Activated naive CD4-positive, alpha-beta T cell treated with anti-CD3 and anti-CD28 coated beads, Interleukin-2, amount 50 U/mL, for 72 hours (primary cell): Measurements from ENCODE around the gene OBSCN. TPM values are rescaled to one million over a fixed set of nuclear protein-coding genes. Genes with fewer than 3 reads are reported as not detected.
"Not testable (repeated sequence)": the region's sequence is repeated elsewhere in the genome, so short reads cannot be mapped to it uniquely, and the experiment has no call there.

ENCODE experiments used
- ATAC-seq, 2 donors: fragments of 150-1000 bp; cut with Tn5 transposase; 2 replicates each; pipeline ENCODE4 v1.10.0; 2021; ENCODE audit warnings: mild to moderate bottlenecking in 2 of 2, moderate library complexity in 2 of 2
- DNase-seq, 2 donors: peaks; one replicate each; pipeline ENCODE4 v3.0.0; 2021 to 2022; ENCODE audit warnings: low spot score in 2 of 2
- H3K27ac Mint-ChIP-seq, 2 donors: one replicate each; pipeline ENCODE4 v1.8.0; 2022; ENCODE audit warnings: mild to moderate bottlenecking in 2 of 2, mixed read lengths in 2 of 2
- H3K36me3 Mint-ChIP-seq, 2 donors: one replicate each; pipeline ENCODE4 v1.8.0; 2022; ENCODE audit warnings: mixed read lengths in 2 of 2
- H3K9me3 Mint-ChIP-seq, 2 donors: one replicate each; pipeline ENCODE4 v1.8.0; 2022; ENCODE audit warnings: mixed read lengths in 2 of 2
- total RNA-seq, 2 donors: library from RNA; stranded (reverse); gene quantifications; one replicate each; pipeline ENCODE4 v1.2.3, GENCODE V29; 2022

OBSCN gene
- total RNA-seq, 2 donors from 2014 or later, result 20.8 to 37.5 TPM

DNA sequence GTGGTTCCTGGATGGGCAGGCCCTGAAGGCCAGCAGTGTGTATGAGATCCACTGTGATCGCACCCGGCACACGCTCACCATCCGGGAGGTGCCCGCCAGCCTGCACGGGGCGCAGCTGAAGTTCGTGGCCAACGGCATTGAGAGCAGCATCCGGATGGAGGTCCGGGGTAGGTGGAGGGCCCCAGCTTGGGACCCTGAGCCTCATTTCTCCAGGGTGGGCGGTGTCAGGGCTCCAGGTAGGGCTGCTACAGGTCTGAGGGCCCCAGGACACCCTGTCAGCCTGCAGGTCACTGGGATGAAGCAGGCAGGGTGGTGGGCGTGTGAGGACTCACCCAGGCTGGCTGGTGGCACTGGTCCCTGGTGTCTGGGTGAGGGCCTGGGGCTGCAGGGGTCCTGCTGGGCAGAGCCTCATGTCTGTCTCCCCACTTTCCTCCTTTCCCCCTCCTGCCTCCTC lies 7.8 kb downstream of the OBSCN start:
- ATAC-seq, result no peak
- no peak for DNase-seq
- Mint-ChIP-seq H3K9me3 (no peaks in the 10 kb centered on the region), H3K36me3 (peaks cover 0 to 5% of the 10 kb centered on the region in 2 donors), H3K27ac (no peak overlapping the region)

DNA sequence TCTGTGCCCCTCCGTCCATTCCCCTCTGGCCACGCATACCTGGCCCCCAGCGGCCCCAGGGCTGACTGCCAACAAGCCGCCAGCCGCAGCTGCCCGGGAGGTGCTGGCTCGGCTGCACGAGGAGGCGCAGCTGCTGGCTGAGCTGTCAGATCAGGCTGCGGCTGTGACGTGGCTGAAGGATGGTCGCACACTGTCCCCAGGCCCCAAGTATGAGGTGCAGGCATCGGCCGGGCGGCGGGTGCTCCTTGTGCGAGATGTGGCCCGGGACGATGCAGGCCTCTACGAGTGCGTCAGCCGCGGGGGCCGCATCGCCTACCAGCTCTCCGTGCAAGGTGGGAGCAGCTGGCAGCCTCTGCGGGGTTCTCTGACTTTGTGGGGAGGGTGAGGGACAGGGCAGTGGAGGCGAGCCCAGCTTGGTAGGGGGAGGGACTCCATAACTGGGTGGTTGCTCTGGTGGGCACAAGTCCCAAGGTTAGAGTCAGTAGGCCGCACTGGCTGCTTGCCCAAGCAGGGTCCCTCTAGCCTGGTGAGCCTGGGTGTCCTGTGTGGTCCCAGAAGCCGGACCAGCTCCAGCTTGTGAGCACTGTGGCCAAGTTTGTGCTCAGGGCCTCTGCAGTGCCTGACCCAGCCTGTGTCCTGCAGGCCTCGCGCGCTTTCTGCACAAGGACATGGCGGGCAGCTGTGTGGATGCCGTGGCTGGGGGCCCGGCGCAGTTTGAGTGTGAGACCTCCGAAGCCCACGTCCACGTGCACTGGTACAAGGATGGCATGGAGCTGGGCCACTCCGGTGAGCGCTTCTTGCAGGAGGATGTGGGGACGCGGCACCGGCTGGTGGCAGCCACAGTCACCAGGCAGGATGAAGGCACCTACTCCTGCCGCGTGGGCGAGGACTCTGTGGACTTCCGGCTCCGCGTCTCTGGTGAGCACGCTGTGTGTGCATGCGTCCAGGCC lies 8.8 kb downstream of the OBSCN start:
- no peaks in the 10 kb centered on the region for H3K9me3 Mint-ChIP-seq
- no peak overlapping the region for H3K27ac Mint-ChIP-seq
- no peak for ATAC-seq
- DNase-seq, result no peak
- peaks cover 0 to 5% of the 10 kb centered on the region in 2 donors for H3K36me3 Mint-ChIP-seq

DNA sequence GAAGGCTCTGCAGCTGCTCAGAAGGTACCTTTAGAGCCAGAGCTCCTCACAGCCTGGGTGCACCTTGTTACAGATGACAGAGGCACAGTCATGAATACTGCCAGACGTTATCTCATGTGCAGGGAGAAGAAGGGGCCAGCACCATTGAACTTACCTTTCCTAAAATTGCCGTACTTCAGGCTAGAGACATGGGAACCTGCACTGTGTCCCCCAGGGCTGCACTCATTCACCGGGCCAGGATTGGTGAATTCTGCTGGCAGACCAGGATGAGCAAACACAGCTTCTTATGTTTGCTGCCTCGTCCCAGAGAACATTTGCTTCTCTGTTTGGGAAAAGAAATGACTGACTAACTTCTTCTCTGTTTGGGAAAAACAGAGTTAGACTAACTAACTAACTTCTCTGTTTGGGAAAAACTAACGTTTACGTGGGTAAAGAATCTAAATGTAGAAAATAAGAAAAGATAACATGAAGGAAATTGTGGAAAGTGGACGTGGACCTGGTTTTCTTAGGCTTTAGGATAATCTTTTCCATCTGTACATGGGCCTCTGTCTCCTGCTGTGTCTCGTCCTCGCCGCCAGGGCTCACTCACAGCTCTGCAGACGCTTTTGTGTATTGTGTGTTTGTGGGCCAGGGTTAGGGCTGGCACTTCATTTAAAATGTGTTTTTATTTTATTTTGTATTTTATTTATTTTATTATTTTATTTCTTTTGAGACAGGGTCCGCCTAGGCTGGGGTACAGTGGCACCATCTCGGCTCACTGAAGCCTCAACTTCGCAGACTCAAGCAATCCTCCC lies 9.9 kb downstream of the OBSCN start:
- ATAC-seq (no peak), DNase-seq (no peak)
- Mint-ChIP-seq H3K9me3 (no peaks in the 10 kb centered on the region), H3K27ac (peak overlapping the region in 1 of 2 donors; percentile 55), H3K36me3 (peaks cover 10% of the 10 kb centered on the region in 2 donors)

DNA sequence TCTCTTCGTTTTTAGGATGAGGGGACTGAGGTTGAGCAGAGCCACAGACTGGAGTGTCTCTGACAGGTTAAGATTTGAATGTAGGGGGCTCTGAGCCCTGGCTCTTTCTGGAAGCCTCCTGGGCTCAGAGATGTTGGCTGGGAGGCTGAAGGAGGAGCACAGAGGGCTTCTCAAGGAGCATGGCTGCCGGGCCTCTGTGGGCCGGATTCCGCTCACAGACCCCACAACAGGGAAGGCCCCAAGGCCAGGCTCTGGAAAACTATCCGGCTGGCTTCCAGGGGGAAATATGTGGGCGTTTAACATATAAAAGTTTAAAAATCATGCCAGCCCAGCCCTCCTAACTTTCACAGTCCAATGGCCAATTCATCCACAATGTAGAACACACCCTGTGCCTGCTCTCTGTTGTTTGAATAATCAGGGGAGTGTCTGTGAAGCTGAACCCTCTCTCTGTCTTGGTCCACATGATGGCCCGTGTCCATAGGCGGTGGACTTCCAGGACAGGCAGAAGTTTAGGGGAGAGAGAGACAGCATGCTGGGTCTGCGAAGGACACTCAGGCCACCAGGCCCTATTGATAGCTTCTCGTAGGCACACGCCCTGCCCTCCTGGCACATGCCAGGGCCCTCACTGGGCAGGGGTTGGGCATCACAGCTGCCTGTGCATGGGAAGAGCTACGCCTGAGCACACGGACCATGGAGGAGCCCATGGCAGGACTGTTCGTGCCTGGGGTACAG lies 10.8 kb downstream of the OBSCN start:
- Mint-ChIP-seq H3K9me3 (no peaks in the 10 kb centered on the region), H3K36me3 (peaks cover 16 to 18% of the 10 kb centered on the region in 2 donors), H3K27ac (peak overlapping the region; percentile 6 to 65)
- ATAC-seq (no peak), DNase-seq (no peak)

DNA sequence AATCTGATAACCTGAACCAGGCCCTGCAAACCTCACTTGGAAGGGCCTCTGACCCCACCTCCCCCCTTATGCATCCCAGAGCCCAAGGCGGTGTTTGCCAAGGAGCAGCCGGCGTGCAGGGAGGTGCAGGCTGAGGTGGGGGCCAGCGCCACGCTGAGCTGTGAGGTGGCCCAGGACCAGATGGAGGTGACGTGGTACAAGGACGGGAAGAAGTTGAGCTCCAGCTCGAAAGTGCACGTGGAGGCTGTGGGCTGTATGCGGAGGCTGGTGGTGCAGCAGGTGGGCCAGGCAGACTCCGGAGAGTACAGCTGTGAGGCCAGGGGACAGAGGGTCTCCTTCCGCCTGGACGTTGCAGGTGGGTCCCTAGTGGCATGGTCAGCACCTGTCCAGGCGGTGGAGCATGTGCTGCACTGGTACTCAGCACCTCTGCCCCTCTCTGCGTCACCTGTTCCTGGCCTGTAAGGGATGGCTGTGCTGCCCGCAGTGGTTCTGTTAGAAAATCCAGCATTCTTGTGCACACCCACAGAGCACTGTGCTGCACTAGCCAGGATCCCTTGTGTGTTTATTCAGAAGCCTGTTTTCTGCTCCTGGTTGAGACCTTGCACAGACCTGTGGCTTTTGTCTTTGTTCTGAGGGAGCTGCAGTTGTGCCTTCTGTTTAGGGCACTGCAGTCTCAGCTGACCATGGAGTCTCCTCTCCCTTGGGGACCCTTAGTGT lies 11.6 kb downstream of the OBSCN start:
- no peak overlapping the region for H3K27ac Mint-ChIP-seq
- H3K36me3 Mint-ChIP-seq, result peaks cover 23 to 25% of the 10 kb centered on the region in 2 donors
- DNase-seq (no peak), ATAC-seq (no peak)
- peaks cover 0 to 7% of the 10 kb centered on the region in 2 donors for H3K9me3 Mint-ChIP-seq

DNA sequence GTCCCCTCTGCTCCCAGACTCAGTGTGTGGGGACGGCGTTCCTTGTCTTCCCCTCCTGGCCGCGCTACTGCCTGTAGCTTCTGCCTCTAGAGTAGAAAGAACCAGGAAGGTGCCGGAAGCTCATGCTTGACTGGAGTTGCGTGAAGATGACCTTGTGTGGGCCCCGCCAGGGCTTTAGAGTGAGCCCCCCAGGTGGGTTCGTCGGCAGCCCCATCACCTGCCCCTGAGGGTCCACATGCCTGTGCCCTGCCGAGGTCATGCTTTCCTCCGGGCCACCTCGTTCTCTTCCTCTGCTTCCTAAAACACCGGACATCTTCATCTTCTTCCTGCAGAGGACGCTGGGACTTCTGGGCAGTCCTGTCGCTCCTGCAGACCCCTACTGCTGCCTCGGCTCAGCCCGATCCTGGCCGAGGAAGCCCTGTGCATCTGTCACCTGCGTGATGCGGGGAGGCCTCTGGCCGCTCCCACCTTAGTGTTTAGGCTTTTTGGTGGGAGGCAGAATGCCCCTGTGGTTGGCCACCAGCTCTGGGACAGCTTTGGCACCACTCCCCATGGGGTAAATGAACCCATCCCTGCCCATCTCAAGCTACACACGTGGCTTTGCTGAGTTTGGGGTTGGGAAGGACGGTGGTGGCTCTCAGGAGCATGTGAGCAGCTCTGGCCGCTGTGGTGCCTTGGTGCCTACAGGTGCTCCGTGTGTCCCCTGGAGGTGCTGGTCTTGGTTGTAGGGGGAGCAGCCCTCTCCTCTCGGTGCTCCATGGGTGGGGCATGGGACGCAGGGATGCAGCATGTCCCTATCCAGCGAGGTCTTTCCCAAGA lies 12.3 kb downstream of the OBSCN start:
- H3K36me3 Mint-ChIP-seq, result peaks cover 31 to 32% of the 10 kb centered on the region in 2 donors
- no peak for DNase-seq
- peaks cover 0 to 7% of the 10 kb centered on the region in 2 donors for H3K9me3 Mint-ChIP-seq
- H3K27ac Mint-ChIP-seq, result no peak overlapping the region
- ATAC-seq, result no peak

DNA sequence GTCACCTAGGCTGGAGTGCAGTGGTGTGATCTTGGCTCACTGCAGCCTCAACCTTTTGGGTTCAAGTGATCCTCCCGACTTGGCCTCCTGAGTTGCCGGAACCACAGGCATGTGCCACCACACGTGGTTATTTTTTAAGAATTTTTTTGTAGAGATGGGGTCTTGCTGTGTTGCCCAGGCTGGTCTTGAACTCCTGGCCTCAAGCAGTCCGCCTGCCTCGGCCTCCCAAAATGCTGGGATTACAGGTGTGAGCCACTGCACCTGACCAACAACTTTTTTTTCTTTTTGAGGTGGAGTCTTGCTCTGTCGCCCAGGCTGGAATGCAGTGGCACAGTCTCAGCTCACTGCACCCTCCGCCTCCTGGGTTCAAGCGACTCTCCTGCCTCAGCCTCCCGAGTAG lies 13.3 kb downstream of the OBSCN start:
- not testable (repeated sequence) for H3K27ac Mint-ChIP-seq, H3K9me3 Mint-ChIP-seq, DNase-seq, ATAC-seq
- H3K36me3 Mint-ChIP-seq, result peaks cover 37 to 40% of the 10 kb centered on the region in 2 donors

DNA sequence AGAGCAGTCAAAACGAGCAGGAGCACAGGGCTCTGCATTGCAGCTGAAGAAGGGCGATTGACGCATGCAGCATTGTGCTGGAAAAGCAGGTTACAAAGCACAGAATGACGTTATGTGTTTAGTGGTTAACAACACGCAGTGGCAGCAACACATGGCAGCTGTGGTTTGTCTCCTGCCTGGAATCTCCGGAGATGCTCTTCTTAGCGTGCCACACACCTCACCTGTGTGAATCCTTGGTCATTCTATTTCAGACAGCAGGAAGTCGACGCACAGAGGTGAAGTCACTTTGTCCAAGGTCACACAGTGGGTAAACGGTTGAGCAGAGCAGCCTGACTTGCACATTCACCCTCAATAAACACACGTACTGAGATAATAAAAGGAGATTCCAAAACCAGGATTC lies 14.7 kb downstream of the OBSCN start:
- H3K9me3 Mint-ChIP-seq, result peaks cover 0 to 7% of the 10 kb centered on the region in 2 donors
- H3K27ac Mint-ChIP-seq, result no peak overlapping the region

DNA sequence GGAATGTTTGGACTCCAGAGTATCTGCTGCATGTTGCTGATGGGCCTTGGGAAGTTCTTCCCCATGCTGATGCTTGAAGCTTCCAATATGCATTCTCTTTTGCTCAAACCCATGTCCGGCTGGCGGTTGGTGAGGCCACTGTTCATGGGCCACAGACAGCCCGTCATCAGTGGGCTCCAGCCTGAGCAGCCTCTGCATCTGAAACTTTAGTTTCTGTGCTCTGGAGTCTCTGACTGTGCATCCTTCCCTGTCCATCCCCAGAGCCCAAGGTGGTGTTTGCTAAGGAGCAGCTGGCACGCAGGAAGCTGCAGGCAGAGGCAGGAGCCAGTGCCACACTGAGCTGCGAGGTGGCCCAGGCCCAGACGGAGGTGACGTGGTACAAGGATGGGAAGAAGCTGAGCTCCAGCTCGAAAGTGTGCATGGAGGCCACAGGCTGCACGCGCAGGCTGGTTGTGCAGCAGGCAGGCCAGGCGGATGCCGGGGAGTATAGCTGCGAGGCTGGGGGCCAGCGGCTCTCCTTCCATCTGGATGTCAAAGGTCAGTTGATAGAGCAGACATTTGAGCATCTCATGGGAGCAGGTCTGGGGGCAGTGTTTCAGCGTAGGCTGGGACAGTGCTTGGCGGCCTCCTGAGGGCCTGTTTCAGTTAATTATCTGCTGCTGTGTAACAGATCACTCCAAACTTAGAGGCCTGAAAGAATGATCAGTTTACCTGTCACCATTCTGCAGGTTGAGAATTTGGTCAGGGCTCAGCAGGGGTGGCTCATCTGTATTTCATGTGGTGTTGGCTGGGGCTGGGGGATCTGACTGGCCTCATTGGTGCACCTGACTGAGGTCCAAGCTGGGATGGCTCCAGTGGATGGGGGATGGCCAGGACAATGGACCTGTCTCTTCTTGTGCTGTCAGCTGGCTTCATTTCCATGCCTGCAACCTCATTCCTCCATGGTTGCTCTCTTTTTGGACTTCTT lies 16.6 kb downstream of the OBSCN start:
- Mint-ChIP-seq H3K9me3 (peaks cover 0 to 7% of the 10 kb centered on the region in 2 donors), H3K36me3 (peaks cover 37 to 46% of the 10 kb centered on the region in 2 donors), H3K27ac (no peak overlapping the region)
- no peak for DNase-seq
- ATAC-seq, result no peak

More for the DNA sequence above, 14.7 kb downstream of the OBSCN start:
- DNase-seq (no peak), ATAC-seq (no peak)
- H3K36me3 Mint-ChIP-seq, result peaks cover 37 to 40% of the 10 kb centered on the region in 2 donors

DNA sequence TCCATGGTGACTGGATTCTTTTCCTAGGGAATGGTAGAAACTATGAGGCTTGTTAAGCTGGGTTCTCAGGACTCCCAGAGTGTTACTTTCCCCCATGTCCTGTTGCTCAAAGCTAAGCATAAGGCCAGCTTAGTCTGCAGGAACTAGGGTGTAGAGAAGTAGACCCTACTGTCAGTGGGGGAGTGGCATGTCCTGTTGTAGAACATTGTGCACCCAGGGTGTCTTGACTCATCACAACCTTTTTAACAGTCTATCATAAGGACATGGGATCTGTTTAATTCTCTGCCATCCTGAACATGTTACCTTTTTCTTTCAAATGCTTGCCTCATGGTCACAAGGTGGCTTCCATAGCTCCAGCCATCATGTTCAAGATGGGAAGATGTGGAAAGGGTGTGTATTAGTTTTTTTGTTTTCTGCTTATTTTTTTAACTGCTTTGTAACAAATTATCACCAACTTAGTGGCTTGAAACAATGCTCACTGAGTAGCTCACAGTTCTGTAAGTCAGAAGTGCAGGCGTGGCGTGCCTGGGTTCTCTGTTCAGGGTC lies 17.4 kb downstream of the OBSCN start:
- H3K36me3 Mint-ChIP-seq, result peaks cover 35 to 46% of the 10 kb centered on the region in 2 donors
- DNase-seq (no peak), ATAC-seq (no peak)
- peaks cover 0 to 7% of the 10 kb centered on the region in 2 donors for H3K9me3 Mint-ChIP-seq
- no peak overlapping the region for H3K27ac Mint-ChIP-seq

DNA sequence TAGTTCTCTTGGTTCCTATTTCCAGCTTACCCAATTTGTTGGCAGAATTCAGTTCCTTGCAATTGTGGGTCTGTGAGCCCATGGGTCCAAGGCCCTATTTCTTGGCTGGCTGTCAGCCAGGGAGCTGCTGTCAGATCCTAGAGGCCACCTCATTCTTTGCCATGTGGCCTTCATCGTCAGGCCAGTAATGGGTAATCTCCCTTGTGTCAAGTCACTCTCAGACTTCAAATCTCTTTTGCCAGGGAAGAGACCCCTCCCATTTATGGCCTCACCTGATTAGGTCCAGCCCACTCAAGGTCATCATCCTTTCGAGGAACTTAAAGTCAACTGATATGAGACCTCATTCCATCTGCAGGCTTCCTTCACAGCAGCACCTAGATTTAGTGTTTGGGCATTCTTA lies 17.9 kb downstream of the OBSCN start:
- Mint-ChIP-seq H3K27ac (no peak overlapping the region), H3K9me3 (peaks cover 0 to 7% of the 10 kb centered on the region in 2 donors), H3K36me3 (peaks cover 32 to 46% of the 10 kb centered on the region in 2 donors)
- ATAC-seq (no peak), DNase-seq (no peak)

DNA sequence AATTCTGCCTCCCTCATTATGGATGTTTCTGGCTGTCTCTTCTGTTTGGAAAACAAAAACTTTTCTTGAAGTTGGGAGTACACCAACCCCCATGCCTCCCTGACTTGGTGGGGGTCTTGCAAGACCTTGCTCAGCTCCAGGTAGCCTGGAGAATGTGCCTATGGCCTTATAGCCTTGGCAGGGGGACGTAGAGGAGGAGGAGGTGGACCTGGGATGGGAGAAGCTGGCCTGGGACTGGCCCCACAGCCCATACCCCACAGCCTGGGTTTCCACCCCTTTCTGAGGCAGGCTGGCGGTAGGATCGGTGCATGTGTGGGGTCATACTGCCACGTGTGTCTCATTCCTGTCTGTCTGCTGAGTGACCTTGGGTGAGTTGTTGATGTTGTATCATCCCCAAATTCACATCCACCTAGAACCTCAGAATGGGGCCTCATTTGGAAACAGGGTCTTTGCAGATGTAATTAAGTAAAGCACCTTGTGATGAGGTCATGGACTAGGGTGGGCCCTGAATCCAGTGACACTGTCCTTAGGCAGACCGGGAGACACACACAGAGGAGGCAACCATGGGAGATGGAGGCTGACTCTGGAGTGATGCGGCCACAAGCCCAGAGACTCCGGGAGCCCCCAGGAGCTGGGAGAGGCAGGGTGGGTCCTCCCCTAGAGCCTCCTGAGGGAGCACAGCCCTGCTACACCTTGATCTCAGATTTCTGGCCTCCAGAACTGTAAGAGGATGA lies 18.5 kb downstream of the OBSCN start:
- DNase-seq, result no peak
- Mint-ChIP-seq H3K9me3 (peaks cover 0 to 7% of the 10 kb centered on the region in 2 donors), H3K27ac (no peak overlapping the region), H3K36me3 (peaks cover 32 to 46% of the 10 kb centered on the region in 2 donors)
- ATAC-seq, result no peak

DNA sequence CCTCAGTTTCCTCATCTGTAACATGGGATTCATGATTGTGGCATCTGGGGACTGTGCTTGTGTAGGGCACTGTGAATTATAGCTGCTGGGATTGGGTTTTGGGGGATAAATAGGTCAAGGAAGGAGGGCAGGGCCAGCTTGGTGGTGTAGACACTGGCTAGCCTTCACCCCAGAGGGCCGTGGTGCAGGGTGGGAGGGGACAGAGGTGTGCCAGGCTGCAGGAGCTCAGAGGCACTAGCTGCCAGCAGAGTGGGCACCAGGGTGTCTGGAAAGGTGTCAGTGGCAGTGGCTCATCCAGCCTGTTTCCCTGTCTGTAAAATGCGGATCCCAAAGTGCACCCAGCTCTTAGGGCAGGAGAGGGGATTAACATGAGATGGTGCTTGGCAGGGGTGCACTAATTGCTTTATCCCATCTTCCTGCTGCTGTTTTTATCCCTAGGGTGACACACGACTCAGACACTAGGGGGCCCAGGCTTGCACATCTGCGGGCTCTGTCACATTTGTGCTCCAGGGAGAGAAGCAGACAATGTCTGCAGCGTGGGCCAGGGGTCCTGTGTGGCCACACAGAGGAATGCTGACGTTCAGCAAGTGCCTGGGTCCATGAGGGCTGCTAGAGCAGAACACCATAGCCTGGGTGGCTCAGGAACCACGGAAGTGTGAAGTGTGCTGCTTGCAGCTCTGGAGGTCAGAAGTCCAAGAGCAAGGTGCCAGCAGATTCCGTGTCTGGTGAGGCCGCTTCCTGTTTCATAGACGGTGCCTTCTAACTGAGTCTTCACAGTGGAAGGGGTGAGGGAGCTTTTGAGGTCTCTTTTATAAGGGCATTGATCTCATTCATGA lies 19.3 kb downstream of the OBSCN start:
- Mint-ChIP-seq H3K36me3 (peaks cover 31 to 47% of the 10 kb centered on the region in 2 donors), H3K27ac (no peak overlapping the region), H3K9me3 (peaks cover 0 to 7% of the 10 kb centered on the region in 2 donors)
- ATAC-seq, result no peak
- no peak for DNase-seq
